Endothelial cell of umbilical vein (primary cell): Measurements from ENCODE around the gene MAP4K4. TPM values are rescaled to one million over a fixed set of nuclear protein-coding genes. Genes with fewer than 3 reads are reported as not detected.

Source experiments
- BruUV-seq: library from RNA; stranded (reverse); fragments of 400-500 nt; replicated peaks from 2 replicates; lab custom pipeline; 2021; lab: Mats Ljungman, UMichigan
- CTCF ChIA-PET: fragments of 300-600, 350-600 bp; sonication (Branson Sonifier 250); formaldehyde crosslinking; loops from one replicate; lab custom pipeline; 2021; ENCODE audit warnings: antibody characterized with exemption, inconsistent platforms; lab: Charles Lee
- POLR2A ChIA-PET: fragments of 300-600, 350-600 bp; sonication (Branson Sonifier 250); formaldehyde crosslinking; loops from one replicate; lab custom pipeline; 2021; ENCODE audit warnings: antibody characterized with exemption, inconsistent platforms; lab: Charles Lee
- DNase-seq: peaks from one replicate; pipeline ENCODE4 v3.0.0-alpha.2; 2011; ENCODE audit warnings: low read depth, low spot score
- FAIRE-seq: peaks from 2 replicates; lab custom pipeline; 2011; peaks lifted over from hg19 to GRCh38; lab: Jason Lieb, UNC
- H2AFZ ChIP-seq: 2 replicates; pipeline ENCODE4 v1.6.0; 2012; ENCODE audit warnings: low read depth, low read length, control low read depth, inconsistent platforms
- H3K27ac ChIP-seq: 2 replicates; pipeline ENCODE4 v1.5.1; 2011; ENCODE audit warnings: low read depth, mild to moderate bottlenecking, control low read depth, low read length, moderate library complexity; ENCODE audit not compliant: insufficient read depth
- H3K27me3 ChIP-seq, 2 experiments: 2 replicates each; pipeline versions ENCODE4 v1.6.0 to v1.6.1; 2011; ENCODE audit warnings: low read length in 2 of 2, mixed read lengths in 1 of 2; ENCODE audit not compliant: control insufficient read depth in 2 of 2, insufficient read depth in 2 of 2
- H3K36me3 ChIP-seq, 2 experiments: 2 replicates in 1 of 2; 3 replicates in 1 of 2; pipeline ENCODE4 v1.5.1; 2011; ENCODE audit warnings: low read length in 2 of 2, mild to moderate bottlenecking in 1 of 2, moderate library complexity in 1 of 2; ENCODE audit not compliant: control insufficient read depth in 2 of 2, insufficient read depth in 2 of 2; ENCODE audit errors: extremely low read depth in 1 of 2
- H3K4me1 ChIP-seq: 3 replicates; pipeline ENCODE4 v1.5.1; 2011; ENCODE audit warnings: mild to moderate bottlenecking, low read length; ENCODE audit not compliant: control insufficient read depth, insufficient read depth; ENCODE audit errors: extremely low read depth
- H3K4me2 ChIP-seq: 2 replicates; pipeline ENCODE4 v1.6.1; 2011; ENCODE audit warnings: low read length, control low read depth, mixed read lengths; ENCODE audit not compliant: insufficient read depth
- H3K4me3 ChIP-seq, 3 experiments: fragments of 200-600 bp in 1 of 3; sonication (generic), shearing (Covaris generic) in 1 of 3; replicated peaks in 1 of 3; 2 replicates each; pipeline ENCODE4 v1.5.1; 2011 to 2016; ENCODE audit warnings: control low read depth in 3 of 3, low read length in 3 of 3, mild to moderate bottlenecking in 2 of 3, inconsistent platforms in 1 of 3, low read depth in 1 of 3, moderate library complexity in 1 of 3; ENCODE audit not compliant: insufficient read depth in 1 of 3
- H3K79me2 ChIP-seq: 2 replicates; pipeline ENCODE4 v1.6.0; 2012; ENCODE audit warnings: low read length, inconsistent platforms; ENCODE audit not compliant: control insufficient read depth, insufficient read depth
- H3K9ac ChIP-seq: replicated peaks from 2 replicates; pipeline ENCODE3; 2011; ENCODE audit warnings: low read length, control low read depth; ENCODE audit not compliant: insufficient read depth; ENCODE audit errors: extremely low read depth
- H3K9me1 ChIP-seq: replicated peaks from 3 replicates; pipeline ENCODE4 v1.6.0; 2011; ENCODE audit warnings: mild to moderate bottlenecking, low read length; ENCODE audit not compliant: control insufficient read depth, insufficient read depth; ENCODE audit errors: extremely low read depth
- H3K9me3 ChIP-seq: replicated peaks from 2 replicates; pipeline ENCODE4 v1.5.1; 2012; ENCODE audit warnings: low read length, inconsistent platforms; ENCODE audit not compliant: control insufficient read depth, insufficient read depth
- H4K20me1 ChIP-seq: replicated peaks from 2 replicates; pipeline ENCODE3; 2011; ENCODE audit warnings: mild to moderate bottlenecking, low read length; ENCODE audit not compliant: control insufficient read depth, insufficient read depth; ENCODE audit errors: extremely low read depth
- EZH2 ChIP-seq: IDR thresholded peaks from 2 replicates; pipeline ENCODE4 v1.6.1; 2012; ENCODE audit warnings: borderline replicate concordance, low read depth, mild to moderate bottlenecking, moderate library complexity, low read length, inconsistent platforms; ENCODE audit not compliant: severe bottlenecking
- FOS ChIP-seq: IDR thresholded peaks from 2 replicates; pipeline ENCODE4 v1.6.1; 2011; ENCODE audit warnings: mild to moderate bottlenecking, low read length, moderate library complexity, borderline replicate concordance; ENCODE audit not compliant: insufficient read depth
- GATA2 ChIP-seq: IDR thresholded peaks from 2 replicates; pipeline ENCODE4 v1.7.0; 2011; ENCODE audit warnings: low read depth, mild to moderate bottlenecking, moderate library complexity, mixed read lengths, low read length; ENCODE audit not compliant: insufficient read length, insufficient read depth
- JUN ChIP-seq: IDR thresholded peaks from 2 replicates; pipeline ENCODE4 v1.6.1; 2011; ENCODE audit warnings: borderline replicate concordance, low read depth; ENCODE audit not compliant: insufficient read length, insufficient read depth
- MYC ChIP-seq: IDR thresholded peaks from one replicate; pipeline ENCODE4 v1.6.1; 2011; ENCODE audit warnings: mild to moderate bottlenecking, low read depth, low read length
- POLR2A ChIP-seq: IDR thresholded peaks from 2 replicates; pipeline ENCODE4 v1.6.1; 2012; ENCODE audit warnings: low read depth, mild to moderate bottlenecking, control low read depth, low read length
- POLR2AphosphoS5 ChIP-seq: IDR thresholded peaks from 2 replicates; pipeline ENCODE4 v1.6.1; 2012; ENCODE audit warnings: low read depth, mild to moderate bottlenecking, control low read depth, low read length, moderate library complexity; ENCODE audit not compliant: insufficient read depth
- dilution Hi-C: fragments of 300-500 bp; cut with MboI; formaldehyde crosslinking; loops from one replicate; pipeline ENCODE4 v1.15.0; 2019; ENCODE audit warnings: low sequenced_read_pairs; ENCODE audit not compliant: extremely low pct_ligation_motif_present
- intact Hi-C: fragments of 100-400 bp; cut with micrococcal nuclease; formaldehyde crosslinking; loops from one replicate; pipeline ENCODE4 v1.10.0; 2022
- polyA plus RNA-seq, 4 experiments: library from polyadenylated mRNA; depleted of rRNA in 3 of 4; stranded (reverse) in 3 of 4; unstranded in 1 of 4; fragments of >200 nt; gene quantifications; 2 replicates each; pipeline versions ENCODE4 v1.2.1 to v1.2.3, GENCODE V29; 2011 to 2012; ENCODE audit warnings: missing spikeins in 1 of 4
- total RNA-seq: library from RNA; stranded (reverse); gene quantifications from 2 replicates; pipeline ENCODE4 v1.2.3, GENCODE V29; 2021
- TF ChIP-seq, protein P1 (sequence below), 2 donors: IDR thresholded peaks; 1 replicate in 1 of 2; 2 replicates in 1 of 2; pipeline ENCODE4 v1.5.1; 2011; ENCODE audit warnings: low read length in 2 of 2, mild to moderate bottlenecking in 2 of 2, moderate library complexity in 2 of 2, control low read depth in 1 of 2, inconsistent platforms in 1 of 2, low read depth in 1 of 2; ENCODE audit not compliant: insufficient read depth in 1 of 2; ENCODE audit errors: extremely low read depth in 1 of 2

Gene MAP4K4
- total and polyA plus RNA-seq, 2 donors (not counting 3 experiments of a cell fraction or from before 2014, with no cell fraction given) = 79.4 to 269 TPM

GRCh38 chr2:101725038-101725437 lies 27.5 kb downstream of the MAP4K4 start:
- Histone ChIP-seq H2AFZ (no peak overlapping the region), H3K9me1 (no peaks in the 10 kb centered on the region), H4K20me1 (peaks cover 51% of the 10 kb centered on the region), H3K79me2 (peaks cover 100% of the 10 kb centered on the region), H3K27ac (no peak overlapping the region), H3K27me3 (no peaks in the 10 kb centered on the region), H3K36me3 (no peaks in the 10 kb centered on the region), H3K4me1 (peaks cover 3% of the 10 kb centered on the region), H3K4me2 (no peak overlapping the region), H3K4me3 (no peak overlapping the region), H3K9ac (no peak overlapping the region), H3K9me3 (no peaks in the 10 kb centered on the region)
- intact Hi-C loops = no loop called here
- DNase-seq = no peak
- dilution Hi-C loops = no loop called here
- no peak for TF ChIP-seq EZH2
- TF ChIP-seq, protein P1, sequence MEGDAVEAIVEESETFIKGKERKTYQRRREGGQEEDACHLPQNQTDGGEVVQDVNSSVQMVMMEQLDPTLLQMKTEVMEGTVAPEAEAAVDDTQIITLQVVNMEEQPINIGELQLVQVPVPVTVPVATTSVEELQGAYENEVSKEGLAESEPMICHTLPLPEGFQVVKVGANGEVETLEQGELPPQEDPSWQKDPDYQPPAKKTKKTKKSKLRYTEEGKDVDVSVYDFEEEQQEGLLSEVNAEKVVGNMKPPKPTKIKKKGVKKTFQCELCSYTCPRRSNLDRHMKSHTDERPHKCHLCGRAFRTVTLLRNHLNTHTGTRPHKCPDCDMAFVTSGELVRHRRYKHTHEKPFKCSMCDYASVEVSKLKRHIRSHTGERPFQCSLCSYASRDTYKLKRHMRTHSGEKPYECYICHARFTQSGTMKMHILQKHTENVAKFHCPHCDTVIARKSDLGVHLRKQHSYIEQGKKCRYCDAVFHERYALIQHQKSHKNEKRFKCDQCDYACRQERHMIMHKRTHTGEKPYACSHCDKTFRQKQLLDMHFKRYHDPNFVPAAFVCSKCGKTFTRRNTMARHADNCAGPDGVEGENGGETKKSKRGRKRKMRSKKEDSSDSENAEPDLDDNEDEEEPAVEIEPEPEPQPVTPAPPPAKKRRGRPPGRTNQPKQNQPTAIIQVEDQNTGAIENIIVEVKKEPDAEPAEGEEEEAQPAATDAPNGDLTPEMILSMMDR (IDR thresholded peaks at IDR 0.05; ENCODE audit: extremely low read depth in 1 of 2, insufficient read depth in 1 of 2, low read depth in 1 of 2, low read length in 2 of 2) = no peak
- no peak for TF ChIP-seq POLR2AphosphoS5
- TF ChIP-seq MYC = no peak
- no peak for TF ChIP-seq JUN
- no peak for TF ChIP-seq GATA2
- no peak for TF ChIP-seq FOS
- TF ChIP-seq POLR2A = no peak
- BruUV-seq = no TSS peak
- POLR2A ChIA-PET = no interaction called here
- peak; percentile 18 for FAIRE-seq
- CTCF ChIA-PET = interaction anchor here (1.0 to 3.0 kb wide), 7 partner anchors 11 to 383 kb away, joined by 3 to 17 read pairs (median 12); no protein-coding TSS in a partner anchor
